Inferior parietal cortex (tissue), 1 donor: ENCODE data around the gene LSM10.

Experiments
- DNase-seq: peaks from one replicate; pipeline ENCODE4 v3.0.0-alpha.2; 2016; ENCODE audit errors: extremely low spot score

LSM10 gene

GRCh38 chr1:36383240-36383639, 14.5 kb downstream of the LSM10 start:
- DNase-seq, result no peak

DNA sequence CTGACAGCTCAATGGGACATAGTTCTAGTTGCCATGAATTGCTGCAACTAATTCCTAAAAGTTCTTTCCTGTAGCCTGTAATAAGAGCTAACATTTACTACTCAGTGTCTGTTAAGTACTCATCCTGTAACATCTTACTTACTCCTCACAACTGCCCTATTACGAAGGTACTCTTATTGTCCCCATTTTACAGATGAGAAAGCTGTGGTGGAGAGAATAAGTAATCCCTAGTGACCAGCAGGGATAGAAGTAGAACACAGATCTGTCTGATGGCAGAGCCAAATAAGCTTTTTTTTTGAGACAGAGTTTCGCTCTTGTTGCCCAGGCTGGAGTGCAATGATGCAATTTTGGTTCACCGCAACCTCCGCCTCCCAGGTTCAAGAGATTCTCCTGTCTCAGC, 15.0 kb downstream of the LSM10 start:
- no peak for DNase-seq

GRCh38 chr1:36382231-36382630, 15.5 kb downstream of the LSM10 start:
- DNase-seq, result no peak

GRCh38 chr1:36381405-36381804, 16.3 kb downstream of the LSM10 start:
- no peak for DNase-seq

- DNase-seq, result no peak
These were observed 16.9 kb downstream of the LSM10 start for GRCh38 chr1:36380782-36381181.

GRCh38 chr1:36380143-36380619, 17.5 kb downstream of the LSM10 start:
- DNase-seq, result no peak

- no peak for DNase-seq
These were observed 19.8 kb downstream of the LSM10 start for GRCh38 chr1:36377791-36378492.

DNA sequence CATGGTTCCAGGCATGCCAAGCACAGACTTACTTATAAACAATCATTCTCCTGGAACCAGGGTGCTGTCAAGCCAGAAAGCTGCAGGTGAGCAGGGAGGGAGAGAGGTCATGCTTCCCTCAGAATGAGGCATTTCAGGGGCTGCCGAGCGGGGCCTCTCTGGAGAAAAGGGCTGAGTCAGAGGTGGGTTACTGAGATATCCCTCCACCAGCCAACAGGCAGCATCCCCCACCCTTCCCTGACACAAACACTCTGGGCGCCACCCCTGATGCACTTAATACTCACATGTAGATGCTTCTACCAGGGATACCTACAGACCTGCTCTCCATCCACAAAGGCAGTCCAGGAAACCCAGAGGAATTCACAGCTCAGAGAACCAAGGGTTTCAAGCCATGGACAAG, 25.1 kb downstream of the LSM10 start:
- DNase-seq, result no peak

DNA sequence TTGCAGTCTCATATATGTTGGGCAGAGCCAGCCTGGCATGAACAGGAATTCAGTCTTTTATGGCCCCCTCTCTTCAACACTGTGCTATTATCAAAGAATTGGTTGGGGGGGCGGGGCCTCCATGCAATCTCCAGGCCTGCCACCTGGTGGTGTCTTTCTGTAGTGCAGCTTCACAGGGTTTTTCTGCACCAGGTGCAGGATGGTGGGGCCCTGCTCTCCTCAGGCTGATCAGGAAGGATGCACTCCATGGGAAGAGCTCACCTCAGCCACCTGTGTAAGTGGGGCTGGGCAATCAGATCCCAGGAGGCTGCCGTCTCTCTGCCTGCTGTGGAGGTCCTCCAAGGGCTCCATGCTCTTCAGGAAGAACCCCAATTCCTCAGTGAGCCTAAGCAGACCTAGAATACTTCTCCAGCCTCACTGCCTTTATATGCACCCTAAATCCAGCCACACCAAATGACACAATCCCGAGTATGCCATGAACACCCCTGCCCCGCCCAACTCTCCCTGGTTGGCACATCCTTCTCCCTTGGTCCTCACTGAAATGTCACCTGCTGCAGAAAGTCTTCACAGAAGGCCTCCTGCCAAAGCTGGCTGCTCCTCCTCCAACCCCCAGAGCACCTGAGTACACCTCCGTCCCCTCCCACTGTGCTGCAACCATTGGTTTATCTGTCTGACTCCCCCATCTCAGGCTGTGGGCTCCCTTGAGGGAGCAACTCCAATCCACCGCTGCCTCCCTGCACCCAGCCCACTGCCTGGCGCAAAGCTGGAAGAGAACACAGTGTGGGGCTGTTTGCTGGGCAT, 28.4 kb downstream of the LSM10 start:
- peak; percentile 84 for DNase-seq

- DNase-seq, result no peak
These were observed 29.9 kb downstream of the LSM10 start for GRCh38 chr1:36367798-36368197.

DNA sequence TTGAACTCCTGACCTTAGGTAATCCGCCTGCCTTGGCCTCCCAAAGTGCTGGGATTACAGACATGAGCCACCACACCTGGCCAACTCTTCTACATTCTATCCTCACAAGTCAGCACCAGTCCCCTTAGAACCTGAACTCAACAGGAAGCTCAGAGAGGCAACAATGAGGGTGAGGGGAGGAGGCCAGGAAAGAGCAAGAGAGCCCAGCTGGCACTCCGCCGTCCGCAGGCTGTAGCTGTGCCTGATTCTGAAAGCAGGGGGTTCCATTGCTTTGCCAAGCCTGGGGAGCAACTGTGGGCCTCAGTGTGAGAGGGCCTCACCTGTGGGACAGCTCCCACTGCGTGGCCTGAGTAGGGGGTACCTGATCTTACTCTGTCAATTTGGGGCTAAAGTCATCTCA, 30.6 kb downstream of the LSM10 start:
- DNase-seq, result no peak

DNA sequence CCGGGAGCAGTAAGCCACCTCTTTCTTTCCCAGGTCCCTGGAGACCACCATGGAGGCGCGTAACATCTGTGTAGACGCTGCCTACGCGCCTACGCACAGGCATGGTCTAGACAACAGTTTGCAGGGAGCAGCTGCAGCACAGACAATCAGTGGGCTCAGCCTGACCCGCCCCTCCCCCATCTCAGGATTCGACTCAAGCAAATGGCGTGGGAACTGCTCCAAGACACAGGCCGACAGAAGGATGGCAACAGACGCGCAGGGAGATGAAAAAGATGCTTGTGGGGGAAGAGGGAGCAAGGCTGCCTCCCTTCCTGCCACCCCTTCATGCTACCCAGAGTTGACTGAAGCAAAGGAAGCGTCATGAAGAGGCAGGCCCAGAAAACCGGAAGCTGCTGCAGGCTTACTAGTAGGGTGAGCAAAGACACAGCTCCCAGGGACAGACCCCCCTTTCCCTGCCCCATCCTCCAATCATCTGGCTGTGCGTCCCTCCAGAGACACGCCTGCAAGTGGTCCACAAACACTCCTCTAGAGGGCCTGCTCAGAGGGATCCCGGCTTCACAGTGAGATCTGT, 31.5 kb downstream of the LSM10 start:
- peak; percentile 47 for DNase-seq

DNA sequence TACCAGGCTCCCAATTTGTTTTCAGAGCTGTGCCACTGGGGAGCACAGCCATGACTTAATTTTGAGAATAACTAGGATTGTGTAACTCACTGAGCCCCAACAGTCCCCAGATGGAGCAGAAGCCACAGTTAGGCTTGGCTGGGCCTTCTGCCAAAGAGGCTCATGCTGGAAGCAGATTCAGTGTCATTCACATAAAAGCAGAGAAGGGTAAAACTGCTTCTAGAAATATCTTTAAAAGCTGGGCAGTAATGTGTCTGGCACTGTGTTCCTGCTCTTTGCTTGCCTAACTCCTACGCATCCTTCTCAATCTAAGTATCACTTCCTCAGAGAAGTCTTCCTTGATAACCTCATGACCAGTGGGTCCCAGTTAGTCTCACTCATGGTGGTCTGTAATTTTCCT, 32.3 kb downstream of the LSM10 start:
- peak; percentile 69 for DNase-seq

DNA sequence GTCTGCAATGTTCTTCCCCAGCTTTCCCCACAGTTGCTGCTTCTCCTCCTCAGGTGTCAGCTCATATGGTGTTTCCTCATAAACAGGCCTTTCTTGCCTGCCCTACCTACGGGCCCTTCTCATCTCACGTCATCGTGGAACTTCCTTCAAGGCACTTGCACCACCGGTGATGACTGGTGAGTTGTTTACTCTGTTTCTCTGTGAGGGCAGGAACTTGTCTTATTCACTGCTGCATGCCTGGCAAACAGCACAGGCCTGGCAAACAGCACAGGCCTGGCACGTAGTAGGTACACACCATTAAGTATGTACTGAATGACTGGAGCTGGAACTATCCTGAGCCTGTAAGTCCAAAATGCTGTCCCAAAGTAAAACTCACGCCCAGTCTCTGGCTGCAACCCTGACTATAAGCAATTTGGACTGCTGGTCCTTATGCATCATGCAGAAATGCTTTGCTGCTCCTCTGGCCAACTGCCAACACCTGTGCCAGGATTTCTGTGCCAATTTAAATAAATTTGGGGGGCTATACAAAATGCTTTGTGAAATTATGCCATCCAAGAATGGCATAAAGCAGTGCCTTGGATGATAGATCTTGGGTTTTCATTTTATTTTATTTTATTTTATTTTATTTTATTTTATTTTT, 37.7 kb downstream of the LSM10 start:
- no peak for DNase-seq

DNA sequence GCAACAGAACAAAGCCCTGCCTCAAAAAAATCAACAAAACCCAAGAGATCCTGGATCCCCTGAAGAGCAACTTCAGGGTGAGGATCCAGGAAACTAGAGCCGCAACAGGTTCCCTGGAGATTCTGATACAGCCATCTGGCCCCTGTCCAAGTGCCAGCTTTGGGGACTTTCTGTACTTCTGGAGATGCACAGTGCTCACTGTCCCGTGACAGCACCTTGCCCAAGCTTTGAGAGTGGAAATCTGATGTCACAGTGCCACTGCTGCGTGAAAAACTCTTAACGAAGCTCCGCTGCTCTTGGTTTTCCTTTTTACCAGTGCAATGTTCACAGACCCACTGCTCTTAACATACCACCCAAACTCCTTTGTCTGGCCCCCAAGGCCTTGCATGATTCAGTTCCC, 38.3 kb downstream of the LSM10 start:
- no peak for DNase-seq

- no peak for DNase-seq
These were observed 39.1 kb downstream of the LSM10 start for GRCh38 chr1:36358514-36359084.

DNA sequence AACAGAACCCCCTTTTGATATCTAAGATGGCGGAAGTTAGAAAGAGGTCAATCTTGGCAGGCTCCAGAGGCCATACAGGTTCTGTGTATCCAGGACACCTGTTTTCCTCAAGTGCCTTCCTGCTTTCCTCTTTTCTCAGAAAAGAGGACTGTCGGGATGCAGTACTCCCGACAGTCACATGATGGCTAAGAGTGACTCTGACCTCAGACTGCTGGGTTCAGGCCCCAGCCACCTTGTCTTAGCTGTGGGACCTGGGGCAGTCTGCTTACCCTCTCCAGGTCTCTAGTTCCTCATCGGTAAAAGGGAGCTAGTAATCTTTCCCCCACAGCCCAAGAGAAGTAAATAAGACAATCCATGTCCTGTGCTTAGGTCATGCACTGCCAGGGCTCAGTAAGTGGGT, 41.9 kb downstream of the LSM10 start:
- no peak for DNase-seq

- DNase-seq, result no peak
These were observed 43.2 kb downstream of the LSM10 start for GRCh38 chr1:36354486-36354885.

DNA sequence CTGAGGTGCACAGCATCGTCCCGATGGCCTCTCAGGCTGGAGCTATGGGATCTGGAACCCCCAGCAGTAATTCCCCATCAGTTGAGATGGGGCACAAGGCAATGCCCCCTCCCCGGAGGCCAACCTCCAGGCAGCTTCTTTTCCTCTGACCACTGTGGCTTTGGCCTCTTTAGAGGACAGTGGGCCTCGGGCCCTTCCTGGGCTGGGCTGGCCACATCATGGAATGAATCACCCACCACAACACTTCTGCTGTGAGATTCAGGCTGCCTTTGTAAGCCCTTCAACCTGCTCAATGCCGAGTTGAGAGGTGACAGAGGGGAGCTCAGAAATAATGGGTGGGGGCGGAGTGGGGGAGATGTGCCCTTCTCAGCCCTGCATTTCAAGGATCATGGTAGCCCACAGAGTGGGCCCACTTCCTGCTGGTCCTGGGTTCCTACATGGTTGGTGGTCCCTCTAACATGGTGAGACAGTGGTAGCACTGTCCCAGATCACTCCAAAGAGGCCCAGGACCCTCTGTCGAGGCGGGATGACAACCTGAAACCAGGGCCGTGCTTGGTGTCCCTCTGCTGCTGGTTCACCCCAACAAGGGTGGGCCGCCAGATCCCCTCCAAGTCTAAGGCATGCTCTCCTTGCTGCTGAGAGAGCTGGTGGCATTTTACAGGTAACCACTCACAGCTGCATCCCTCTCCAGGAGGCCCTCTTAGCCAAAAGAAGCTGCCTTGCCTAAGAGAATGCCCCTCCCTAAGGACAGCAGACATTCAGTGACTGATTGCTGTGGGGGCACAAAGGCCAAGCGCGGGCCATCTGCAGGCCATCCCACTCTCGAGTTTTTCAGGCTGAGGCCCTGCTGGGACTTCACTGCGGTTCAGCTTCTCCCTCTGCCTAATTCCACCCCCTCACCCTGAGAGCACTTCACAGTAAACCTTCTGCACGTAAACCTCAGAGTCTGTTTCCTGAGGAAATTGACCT, 44.5 kb downstream of the LSM10 start:
- no peak for DNase-seq

DNA sequence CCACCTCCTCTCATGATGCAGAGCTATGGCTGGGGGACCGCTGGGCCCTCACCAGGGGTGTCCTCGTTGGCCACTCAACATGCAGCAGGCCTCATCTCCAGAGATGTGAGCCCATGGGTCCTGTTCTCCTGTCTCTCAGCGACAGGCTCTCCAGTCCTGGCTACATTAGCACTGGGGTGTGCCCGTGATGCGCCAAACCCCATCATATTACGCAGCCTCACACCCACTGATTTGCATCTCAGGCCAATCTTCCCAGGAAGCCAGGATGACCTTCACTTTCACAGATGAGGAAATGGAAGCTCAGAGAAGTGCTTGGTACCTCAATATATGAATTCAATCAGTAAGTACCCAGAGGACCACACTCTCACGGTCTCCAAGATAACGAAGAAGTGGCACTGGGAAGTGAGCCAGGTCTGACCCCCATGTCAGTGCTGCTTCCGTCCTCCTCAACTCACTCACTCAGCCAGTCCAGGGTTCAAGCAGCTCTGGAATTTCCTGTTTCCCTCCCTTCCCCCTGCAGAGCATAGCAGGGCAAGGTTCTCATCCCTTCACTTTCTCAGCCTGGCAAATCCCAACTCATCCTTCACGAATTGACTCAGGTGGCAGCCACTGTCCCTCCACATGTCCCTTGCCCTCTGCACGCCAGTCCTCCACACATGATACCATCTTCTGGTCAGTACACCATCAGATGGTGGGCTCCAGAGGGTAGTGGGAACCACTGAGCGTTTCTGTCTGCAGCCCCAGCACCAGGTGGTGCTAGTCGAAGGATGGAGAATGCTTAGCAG, 45.4 kb downstream of the LSM10 start:
- DNase-seq, result no peak
